WI38 (cell line): ENCODE measurements around the gene ISCA1.
A peak's percentile ranks its signal among the peaks of the same experiment; 100 is the strongest.
"Not testable (repeated sequence)": the region's sequence is repeated elsewhere in the genome, so short reads cannot be mapped to it uniquely, and the experiment has no call there.

Experiments used
- H3K4me3 ChIP-seq: 2 replicates; pipeline ENCODE4 v1.5.1; 2011; ENCODE audit warnings: low read depth, mild to moderate bottlenecking, control low read depth, low read length
- CTCF ChIP-seq: IDR thresholded peaks from 2 replicates; pipeline ENCODE4 v1.5.1; 2012; ENCODE audit warnings: low read depth, mild to moderate bottlenecking, control low read depth, low read length

Gene ISCA1

GRCh38 chr9:86303316-86303975 lies 21.1 kb upstream of the ISCA1 start:
- H3K4me3 ChIP-seq = no peak overlapping the region
- no peak for TF ChIP-seq CTCF

DNA sequence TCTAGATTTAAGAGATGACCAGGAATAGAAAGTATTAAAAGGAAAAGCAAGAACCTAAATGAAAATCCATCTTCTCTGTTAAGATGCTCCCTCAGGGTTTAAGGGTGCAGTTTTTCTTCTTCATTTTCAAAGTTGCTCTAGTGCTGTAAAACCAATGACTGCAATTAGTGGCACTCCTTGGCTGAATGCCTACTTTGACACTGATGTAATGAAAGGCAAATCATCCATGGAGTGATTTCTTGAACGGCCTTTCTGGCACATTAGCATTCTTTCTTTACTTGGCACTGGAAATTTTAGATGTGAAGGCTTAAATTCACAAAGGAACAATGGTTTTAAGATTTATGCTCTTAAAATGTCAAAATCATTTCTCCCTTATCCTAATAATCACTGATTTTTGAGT lies 19.3 kb upstream of the ISCA1 start:
- TF ChIP-seq CTCF = no peak
- H3K4me3 ChIP-seq = no peak overlapping the region

DNA sequence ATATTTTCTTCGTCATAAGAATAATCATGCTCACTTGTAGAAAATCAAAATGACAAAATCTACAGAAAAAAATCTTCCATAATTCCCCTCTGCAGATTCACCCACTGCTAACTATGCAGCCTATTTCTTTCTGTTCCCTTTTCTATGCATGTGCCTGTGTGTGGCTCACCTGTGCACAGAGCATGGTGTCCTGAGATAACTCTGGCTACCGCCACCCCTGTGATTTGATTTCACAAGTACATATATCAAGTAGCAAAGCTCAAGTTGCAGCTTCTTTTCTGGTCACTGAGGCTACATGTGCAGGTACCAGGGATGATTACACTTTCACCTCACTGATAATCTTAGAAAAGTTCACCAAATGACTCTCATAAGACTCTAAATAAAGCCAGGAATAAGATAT lies 18.4 kb upstream of the ISCA1 start:
- H3K4me3 ChIP-seq = no peak overlapping the region
- TF ChIP-seq CTCF = no peak

DNA sequence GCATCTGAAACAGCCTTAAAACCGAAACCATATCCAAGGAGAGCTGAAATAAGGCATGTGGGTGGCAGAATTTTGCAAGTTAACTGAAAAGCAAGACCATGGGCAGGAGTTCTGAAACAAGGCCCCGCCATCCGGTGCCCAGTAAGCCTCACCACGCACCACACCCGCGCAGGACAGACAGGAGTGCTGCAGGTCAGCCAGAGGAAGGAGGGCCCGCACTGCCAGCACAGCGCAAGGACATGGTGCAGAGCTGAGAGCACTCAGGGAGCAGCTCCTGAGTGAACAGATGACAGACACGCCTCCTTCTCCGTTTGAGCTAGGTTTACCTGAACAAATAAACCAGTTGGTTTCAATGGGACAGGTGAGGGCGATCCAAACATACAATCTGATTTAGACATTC lies 16.5 kb upstream of the ISCA1 start:
- no peak for TF ChIP-seq CTCF
- no peak overlapping the region for H3K4me3 ChIP-seq

- H3K4me3 ChIP-seq = not testable (repeated sequence)
Measured at GRCh38 chr9:86290341-86290740, 8.0 kb upstream of the ISCA1 start.

GRCh38 chr9:86288499-86289198 lies 6.3 kb upstream of the ISCA1 start:
- no peak overlapping the region for H3K4me3 ChIP-seq
- TF ChIP-seq CTCF = no peak

- no peak overlapping the region for H3K4me3 ChIP-seq
- peak; percentile 17; the same call in 1 of the 2 replicates for TF ChIP-seq CTCF
Measured at GRCh38 chr9:86287013-86287412, 4.7 kb upstream of the ISCA1 start.
